Measurements from ENCODE around the gene SYT1.
A peak's percentile ranks its signal among the peaks of the same experiment; 100 is the strongest.

SYT1 gene

DNA sequence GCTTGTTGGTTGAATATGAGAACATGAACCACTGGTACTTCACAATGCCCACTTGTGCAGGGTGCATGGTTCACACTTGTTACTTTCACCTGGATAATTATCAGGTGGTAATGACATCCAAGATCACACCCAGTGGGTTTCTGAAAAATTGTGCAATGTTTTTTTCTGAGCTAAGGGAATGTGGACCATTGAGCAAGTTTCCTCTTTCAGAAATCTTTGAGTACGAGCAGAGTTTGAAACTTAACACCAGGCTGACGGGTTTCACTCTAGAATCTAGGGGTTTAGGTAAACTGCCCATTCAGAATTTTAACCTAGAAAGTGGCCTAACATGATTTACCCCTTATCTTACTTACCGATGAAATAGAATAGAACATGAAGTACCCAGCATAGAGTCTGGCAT, 436.6 kb downstream of the SYT1 start:
- DNase-seq, result no peak

DNA sequence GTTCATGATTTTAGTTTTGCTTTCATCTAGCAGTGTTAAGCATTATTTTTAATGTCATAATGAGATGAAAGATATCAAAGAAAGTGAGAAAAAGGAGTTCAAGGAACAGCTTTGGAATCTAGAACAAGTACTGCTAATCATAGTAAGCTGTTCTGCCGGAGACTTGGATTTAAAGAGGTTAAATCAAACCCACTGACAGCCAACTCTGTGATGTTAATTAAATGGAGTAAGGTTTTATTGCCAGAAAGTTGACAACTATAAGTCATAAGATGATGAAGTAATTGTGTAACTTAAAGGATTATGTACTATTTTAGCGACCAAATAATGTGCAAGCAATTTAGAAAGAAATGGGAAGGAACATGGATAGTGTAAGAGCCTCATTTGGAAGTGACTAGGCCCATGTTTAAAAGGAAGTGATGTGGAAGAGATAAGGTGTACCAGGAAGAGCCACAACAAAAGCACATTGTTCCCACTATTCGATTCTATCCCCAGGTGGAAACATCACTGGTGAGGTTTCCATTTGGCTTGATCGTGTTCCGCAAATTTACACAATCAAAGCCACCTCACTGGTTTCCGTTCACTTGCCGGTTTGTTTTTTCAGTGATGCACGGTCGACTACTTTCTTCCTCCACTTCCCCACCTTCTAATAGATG, 437.7 kb downstream of the SYT1 start:
- no peak for DNase-seq

DNA sequence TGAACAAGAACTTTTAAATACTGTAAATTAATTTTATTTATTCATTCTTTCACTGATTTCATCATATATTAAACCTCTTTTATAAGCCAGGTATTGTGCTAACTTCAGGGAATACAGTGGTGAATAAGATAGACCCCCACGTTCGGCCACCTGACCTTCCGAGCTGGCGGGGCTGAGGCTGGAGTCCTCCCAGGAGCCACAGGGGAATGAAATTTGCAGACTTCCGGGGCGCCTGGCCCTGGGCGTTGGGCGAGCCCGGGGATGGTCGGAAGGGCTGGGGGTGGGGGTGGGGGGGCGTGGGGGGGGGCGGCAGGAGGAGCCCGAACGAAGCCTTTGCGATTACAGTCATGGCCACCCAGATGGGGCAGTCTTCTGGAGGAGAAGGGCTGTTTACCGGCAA, 442.8 kb downstream of the SYT1 start:
- DNase-seq, result no peak

DNA sequence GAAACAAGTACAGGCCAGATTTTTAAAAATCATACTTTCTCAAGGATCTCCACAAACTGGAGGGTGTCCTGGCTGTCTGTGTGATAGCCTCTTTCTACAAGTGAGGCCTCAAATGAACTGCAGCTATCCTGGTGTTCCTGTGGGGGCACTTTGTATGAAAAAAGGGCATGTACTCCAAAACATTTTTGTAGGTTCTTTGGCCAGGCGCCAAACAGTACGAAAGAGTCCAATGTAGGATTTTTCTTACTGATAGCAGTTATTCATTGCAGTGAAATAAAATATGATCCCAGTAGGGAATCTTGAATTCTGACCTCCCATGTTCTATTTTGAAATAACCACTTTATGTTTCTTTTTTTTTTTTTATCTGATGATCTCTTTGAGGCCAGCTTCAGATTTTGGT, 444.5 kb downstream of the SYT1 start:
- DNase-seq, result no peak

DNA sequence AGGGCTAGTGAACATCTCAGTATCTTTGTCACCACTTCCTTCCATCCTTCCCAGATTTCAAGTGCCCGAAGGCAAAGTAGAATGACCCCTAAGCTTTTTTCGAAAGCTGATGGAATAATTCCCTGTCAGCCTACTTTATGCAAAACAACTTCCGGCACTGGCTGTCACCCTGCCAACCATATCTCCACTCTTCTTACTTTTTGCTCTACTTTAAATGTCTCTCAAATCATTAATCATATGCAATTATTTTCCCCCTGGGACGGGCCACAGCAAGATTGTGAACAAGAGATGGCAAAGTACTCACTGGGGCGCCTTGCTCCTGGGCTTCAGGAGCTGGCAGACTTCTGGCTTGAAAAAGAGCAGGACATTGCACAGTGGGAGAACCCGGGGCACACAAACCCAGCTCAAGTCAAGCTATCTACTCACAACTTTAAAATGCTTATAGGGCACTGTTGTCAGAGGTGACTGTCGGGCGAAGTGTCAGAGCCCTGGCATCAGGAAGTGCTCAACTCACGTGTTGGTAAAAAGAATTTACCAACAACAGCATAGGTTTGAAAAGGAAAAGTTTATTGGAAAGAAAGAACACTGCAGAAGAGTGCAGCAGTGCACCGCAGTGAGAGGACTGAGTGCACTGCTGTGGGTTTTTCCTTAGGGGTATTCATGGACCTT, 452.7 kb downstream of the SYT1 start:
- no peak for DNase-seq

DNA sequence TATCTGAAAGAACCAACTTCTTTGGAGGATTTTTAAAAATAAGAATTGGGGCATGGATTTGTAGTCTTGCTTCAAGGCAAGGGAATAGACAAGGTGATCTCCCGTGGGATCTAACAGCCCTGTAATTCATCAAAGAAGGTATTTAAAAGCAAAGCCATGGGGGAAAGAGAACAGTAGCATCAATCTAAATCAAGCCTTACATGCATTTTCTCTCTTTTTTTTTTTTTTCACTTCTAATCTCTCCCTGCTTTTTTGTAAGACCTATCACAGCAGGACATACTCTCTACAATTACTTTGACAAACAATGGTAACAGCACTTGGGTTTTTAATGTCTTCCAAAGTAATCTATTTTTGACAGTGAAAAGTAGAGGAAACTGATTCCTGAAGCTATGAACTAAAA, 458.3 kb downstream of the SYT1 start:
- DNase-seq, result no peak

DNA sequence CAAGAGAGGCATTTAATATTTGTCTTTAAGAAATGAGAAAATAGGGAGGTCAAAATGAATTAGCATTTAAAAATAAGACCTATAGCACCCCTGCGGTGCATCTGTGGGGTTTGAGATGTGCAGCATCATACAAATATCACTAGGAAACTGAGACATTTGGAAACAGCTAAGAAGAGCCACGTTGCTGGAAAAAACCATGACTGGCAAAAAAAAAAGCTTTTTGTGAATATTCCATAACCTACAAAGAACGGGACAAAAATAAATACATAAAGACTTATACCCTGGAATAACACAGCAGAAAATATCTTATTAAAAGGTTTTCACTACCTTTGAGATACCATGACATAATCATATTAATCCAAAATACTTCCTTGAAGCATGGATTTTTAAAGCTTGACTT, 460.0 kb downstream of the SYT1 start:
- DNase-seq, result no peak

DNA sequence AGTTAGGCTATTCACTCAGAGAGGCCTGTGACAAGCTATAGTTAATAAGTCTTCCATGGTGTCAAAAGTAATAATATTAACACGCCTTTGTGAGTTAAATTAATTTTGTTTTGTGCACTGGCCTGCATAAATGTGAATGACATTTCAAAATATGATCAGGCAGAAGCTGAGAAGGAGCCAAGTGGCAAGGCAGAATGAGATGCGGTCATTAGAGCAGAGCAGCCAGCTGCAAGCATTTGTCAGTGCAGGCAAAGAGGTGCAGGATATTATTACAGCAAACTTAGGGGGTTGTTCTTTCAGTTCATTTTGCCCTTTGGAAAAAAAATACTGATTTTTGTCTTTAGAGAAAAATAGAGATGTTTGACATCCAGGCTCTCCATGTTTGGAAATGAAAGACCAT, 461.6 kb downstream of the SYT1 start:
- no peak for DNase-seq

DNA sequence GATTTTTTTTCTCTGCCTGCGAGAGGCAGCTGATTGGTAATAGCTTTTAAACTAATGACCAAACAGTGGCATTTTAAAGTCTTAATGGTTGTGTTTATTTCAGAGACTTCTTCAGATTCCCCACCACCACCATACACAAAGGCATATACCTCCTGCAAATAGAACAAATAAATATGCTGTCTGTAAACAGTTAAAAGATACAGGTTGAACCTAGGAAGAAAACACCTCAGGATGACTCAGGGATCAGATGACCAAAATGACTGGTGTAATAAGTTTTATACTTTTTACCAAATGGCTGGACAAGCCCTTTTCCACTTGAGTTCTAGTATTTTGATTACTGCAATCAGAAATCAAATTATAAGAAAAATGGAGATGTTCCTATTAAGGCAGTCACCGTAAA, 462.1 kb downstream of the SYT1 start:
- DNase-seq, result no peak

DNA sequence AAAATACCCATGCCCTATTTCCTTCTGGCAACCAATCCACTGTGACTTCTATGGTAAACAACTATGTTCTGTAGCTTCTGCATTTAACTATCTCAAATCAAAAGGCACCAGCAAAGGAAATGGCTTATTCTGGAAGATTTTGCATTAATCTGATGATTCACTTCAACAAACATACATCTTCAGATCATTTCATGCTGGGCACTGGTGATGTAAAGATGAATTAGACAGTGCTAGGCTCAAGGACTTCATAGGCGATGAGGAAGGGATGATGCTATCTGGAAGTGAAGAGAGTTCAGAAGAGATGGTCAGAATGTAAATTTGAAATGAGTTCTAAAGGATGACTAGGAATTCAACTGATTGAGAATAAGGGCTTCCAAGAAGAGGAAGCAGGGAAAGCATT, 462.9 kb downstream of the SYT1 start:
- DNase-seq, result no peak

DNA sequence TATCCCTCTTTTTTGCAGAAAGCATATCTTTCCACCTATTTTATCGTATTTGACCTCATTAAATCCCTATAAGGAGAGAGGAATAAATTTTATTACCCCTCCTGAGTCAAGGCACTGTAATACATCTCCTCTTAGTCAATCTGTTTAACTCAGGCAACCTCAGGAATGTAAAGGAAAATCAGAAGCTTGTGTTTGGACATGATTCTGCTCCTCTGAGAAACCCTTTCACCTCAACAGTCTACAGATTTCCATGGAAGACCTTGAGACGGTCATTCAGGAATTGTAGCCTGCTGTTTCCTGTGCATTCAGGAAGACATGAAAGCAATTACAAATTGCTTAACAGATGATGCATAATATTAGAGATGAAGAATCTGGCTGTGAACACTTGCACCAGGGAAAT, 465.4 kb downstream of the SYT1 start:
- DNase-seq, result no peak

DNA sequence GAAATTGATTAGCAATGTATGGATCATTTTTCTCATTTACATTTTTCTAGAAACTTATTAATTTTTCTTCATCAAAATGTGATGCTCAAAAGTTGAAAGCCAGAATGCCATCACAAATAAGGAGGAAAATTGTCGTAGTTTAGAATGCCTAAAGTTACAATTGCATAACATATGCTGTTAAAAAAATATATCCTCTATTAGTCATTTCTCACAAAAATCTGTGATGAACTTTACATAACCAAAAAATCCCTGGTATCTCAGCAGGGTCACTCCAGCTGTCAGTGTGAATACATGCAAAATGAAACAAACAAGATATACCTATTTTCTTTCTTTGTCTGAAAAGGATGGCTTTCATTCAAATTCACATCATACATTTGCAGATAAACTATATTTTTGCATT, 467.3 kb downstream of the SYT1 start:
- no peak for DNase-seq

DNA sequence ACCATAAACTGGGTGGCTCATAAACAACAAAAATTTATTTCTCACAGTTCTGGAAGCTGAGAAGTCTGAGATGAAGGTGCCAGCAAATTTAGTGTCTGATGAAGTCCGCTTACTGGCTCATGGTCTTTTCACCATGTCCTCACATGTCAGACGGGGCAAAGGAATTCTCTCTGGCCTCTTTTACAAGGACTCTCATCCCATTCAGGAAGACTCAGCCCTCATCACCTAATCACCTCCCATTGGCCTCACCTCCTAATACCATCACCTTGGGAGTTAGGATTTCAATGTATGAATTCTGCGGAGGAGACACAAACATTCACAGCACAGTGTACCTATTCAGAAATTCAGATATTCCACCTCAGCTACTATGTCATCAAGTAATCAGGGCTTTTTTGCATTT, 468.6 kb downstream of the SYT1 start:
- DNase-seq, result no peak

DNA sequence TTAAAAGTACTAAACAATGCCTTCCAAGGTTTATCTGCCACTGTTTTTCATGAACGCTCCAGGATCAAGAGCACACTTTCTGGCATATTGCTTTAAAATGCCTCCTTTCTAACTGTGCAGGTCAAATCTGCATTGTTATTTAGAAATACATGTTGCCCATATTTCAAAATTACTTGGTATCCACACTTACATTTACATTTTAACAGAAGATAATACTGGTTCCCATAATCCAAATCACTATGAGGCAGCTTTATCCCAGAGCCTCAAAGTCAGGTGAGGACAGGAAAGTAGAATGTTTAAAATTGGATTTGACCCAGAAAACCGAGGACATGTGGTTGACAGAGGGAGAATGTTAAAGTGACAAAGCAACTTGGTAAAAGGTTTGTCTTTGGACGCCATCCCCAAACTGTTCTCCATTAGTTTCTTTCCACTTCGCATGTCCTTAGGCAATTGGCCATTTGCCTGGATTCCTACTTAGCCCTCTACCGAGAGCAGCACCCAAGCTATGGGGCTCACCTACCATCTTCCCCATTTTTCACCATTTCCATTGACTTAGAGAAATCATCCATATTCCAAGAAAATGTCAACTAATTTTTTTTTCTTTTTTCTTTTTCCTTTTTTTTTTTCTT, 473.2 kb downstream of the SYT1 start:
- DNase-seq, result no peak

DNA sequence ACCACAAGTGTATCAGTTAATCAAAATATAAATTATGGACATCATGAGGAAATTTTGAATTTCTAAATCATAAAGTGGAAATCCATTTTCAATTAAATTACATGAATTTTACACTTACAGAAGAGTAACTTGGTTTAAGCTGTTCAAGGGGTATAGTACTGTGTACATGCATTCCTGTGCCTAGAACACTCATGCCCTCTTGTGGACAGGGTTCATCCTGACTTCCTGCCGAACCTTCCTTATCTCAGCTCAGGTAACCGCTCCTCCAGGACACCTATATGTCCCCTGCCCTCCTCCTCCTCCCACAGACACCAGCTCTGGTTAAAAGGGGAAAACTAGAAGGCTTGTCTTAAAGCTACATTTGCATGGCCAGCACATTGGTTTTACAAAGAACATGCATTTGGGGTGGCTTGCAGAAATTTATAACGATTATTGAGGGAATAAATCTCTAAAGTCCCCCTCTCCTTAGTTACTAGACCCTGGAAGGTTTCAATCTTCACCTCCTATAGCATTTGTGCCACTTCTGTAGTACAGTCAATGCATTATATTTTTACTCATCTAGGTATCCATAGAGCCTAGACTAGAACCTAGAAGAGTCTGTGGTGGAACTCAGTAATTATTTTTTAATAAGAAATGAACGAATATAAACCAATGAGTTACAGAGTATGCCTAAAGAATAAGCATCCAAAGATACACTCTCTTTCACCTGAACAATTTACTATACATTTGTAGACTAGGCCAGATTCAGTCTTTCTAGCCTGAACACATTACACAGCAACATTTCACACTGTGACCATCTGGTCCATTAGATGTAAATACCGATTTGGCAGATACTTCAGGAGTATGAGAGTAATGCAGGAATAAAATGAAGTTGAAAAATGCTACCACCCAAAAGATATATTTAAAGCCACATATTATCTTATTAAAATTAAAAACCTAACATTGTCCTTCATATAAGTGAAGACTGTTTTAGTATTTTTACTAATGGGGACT, 480.6 kb downstream of the SYT1 start:
- peak; percentile 10 for DNase-seq

DNA sequence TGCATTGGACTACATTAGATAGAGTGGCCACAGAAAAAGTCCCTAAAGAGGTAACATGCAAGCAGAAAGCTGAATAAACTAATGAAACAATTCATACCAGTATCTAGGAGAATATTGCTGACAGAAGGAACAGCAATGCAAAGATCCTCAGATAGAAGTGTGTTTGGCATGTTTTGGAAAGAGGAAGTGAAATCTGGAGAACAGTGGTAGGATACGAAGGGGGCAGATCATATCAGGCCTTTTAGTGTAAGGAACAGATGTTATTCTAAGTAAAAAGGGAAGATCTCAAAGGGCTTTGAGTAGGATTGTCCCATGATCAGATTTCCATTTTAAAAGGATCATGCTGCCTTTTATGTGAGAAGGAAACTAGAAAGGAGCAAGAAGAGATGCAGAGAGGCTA, 483.3 kb downstream of the SYT1 start:
- no peak for DNase-seq

DNA sequence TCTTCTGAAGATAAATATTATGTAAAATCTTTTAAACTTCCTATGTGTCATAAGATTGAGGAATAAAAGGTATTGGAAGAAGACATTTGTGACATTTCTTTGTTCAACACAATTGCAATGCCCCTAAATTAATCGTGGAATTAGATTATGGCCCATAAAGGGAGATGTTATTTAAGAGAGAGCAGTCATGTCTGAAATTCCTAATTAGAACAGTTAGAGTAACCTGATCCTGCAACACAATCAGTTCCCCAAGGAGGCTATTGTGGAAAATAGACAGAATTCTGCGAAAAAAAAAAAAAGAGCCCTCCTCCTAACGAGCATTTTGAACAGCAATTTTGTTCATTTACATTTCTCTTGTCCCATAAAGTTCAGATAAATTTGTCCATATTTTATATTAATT, 486.7 kb downstream of the SYT1 start:
- no peak for DNase-seq

DNA sequence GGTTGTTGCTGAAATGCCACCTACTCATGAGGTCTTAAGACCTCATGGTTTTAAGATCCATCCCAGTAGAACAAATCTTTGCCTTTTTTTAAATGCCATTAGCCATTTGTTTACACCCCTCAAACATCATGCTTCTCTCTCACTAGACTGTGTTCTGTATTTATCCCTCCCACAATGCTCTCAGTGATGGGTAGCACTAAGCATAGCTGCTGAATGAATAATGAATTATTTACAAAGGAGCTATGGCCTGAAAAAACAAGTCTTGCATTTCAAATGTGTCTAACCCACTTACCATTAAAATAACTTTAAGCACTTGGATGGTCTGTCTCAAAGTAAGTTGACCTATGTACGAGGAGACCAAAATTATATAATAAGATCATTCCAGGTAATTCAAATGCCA, 491.6 kb downstream of the SYT1 start:
- no peak for DNase-seq

DNA sequence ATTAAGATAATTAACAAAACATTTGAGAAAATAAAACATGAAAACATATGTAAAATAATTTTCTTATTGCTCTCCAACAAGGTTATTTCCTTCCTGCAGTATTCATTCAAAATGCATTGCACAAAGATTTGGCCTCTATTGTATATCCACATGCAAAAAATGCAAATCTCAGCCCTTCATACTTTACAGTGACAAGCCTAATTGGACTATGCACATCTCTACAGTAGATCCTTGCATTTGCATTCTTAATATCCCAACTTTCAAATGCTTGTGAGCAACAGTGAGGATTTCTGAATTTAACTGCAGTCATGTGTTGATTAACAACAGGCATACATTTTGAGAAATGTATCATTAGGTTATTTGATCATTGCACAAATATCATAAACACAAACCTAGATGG, 492.5 kb downstream of the SYT1 start:
- DNase-seq, result no peak

DNA sequence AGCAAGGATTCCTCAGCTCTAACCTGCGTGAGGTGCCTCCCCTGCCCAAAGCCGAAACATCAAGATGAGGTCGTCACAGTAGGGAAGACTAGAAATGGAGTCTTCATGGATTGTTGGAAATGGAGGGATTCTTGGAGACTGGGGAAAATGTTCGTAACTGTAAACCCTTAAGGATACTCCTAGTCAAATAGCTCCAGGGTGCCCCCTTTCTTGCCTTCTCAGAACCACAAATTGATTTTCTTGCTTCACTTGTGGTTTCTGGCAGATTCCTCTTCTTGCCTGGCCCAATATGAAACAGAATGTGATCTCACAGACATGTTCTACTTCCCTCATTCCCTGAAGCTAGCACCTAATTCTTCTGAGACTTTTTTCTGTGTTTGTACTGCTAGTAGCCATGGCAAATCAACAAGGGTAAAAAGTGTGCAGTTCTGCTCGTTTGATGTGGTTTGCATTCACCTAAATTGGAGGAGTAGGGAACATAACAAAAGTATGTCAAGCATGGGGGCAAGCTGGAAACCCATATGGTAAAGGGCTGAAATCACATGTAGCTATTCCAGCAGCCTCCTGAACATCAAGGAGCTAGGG, 494.2 kb downstream of the SYT1 start:
- DNase-seq, result no peak

DNA sequence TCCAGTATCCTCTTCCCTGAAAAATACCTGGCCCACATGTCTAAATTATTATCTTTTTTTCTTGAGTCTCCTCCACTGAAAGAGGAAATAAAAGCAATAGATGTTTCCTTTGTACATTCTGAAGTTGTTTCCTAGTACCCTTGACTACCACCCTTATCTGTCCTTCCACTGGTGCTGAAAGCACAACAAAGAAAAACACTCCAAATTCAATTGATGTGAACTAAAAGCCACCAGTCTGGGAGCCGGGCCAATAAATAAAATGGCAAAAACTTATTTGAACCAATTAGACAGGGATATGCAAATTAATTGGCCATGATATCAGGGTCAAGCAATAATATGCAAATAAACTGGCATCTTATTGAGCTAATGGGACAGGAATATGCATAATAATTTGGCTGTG, 495.7 kb downstream of the SYT1 start:
- no peak for DNase-seq

DNA sequence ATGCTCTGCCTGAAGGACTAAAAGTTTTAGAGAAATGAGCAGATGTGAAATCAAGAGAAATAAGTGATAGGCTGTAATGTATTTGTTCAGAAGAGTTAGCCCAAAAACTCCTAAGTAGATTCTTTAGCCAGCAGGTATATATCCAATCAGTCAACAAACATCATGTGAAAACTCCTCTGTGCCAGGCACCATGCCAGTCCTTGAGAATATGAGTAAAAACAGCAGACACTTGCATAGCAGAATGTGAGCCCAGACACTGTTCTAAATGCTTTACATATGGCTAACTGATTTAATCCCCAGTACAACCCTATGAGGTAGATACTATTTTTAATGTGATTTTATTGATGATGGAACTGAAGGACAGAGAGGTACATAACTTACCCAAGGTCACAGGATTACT, 496.4 kb downstream of the SYT1 start:
- no peak for DNase-seq

DNA sequence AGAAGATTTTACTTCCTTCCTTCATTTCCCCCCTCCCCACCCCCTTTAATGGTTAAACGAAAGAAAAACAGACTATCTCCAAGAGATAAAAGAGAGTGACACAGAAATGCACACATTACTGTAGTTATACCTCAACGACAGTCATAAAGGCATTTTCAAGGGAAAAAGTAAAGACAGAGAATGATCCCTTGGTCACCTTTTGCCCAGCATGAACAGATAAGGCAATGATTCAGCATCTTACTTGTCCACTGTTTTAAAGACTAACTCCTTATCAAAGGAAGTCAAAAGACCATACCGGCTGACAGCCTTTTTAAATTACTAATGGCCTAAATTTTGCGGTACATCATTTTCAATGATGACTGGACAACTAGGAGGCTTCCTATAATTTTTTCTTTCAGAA, 499.6 kb downstream of the SYT1 start:
- no peak for DNase-seq
